Stomach (tissue), 4 donors: ENCODE results near the gene GALNT18.

ENCODE experiments used
- EP300 ChIP-seq: sonication (generic); formaldehyde crosslinking; IDR thresholded peaks from one replicate; pipeline ENCODE4 v1.6.1; 2017; ENCODE audit warnings: antibody characterized with exemption
- POLR2A ChIP-seq, 4 donors: fragments of 450-650 bp; IDR thresholded peaks; one replicate each; pipeline ENCODE4 v1.6.1; 2016; ENCODE audit warnings: antibody characterized with exemption in 4 of 4, control low read depth in 2 of 4, mild to moderate bottlenecking in 1 of 4, moderate library complexity in 1 of 4
- POLR2AphosphoS5 ChIP-seq, 3 donors: sonication (generic); formaldehyde crosslinking; IDR thresholded peaks; one replicate each; pipeline ENCODE4 v1.6.1; 2016; ENCODE audit warnings: antibody characterized with exemption in 3 of 3
- TF ChIP-seq, protein P1 (sequence below), 7 experiments: fragments of 450-650 bp in 4 of 7; fragments of 200-600 bp in 3 of 7; sonication (generic) in 3 of 7; IDR thresholded peaks; one replicate each; pipeline ENCODE4 v1.5.1; 2016 to 2019; ENCODE audit warnings: antibody characterized with exemption in 7 of 7, control low read depth in 2 of 7, mild to moderate bottlenecking in 1 of 7

GRCh38 chr11:11444804-11445131, 177.0 kb downstream of the GALNT18 start:
- TF ChIP-seq, protein P1, sequence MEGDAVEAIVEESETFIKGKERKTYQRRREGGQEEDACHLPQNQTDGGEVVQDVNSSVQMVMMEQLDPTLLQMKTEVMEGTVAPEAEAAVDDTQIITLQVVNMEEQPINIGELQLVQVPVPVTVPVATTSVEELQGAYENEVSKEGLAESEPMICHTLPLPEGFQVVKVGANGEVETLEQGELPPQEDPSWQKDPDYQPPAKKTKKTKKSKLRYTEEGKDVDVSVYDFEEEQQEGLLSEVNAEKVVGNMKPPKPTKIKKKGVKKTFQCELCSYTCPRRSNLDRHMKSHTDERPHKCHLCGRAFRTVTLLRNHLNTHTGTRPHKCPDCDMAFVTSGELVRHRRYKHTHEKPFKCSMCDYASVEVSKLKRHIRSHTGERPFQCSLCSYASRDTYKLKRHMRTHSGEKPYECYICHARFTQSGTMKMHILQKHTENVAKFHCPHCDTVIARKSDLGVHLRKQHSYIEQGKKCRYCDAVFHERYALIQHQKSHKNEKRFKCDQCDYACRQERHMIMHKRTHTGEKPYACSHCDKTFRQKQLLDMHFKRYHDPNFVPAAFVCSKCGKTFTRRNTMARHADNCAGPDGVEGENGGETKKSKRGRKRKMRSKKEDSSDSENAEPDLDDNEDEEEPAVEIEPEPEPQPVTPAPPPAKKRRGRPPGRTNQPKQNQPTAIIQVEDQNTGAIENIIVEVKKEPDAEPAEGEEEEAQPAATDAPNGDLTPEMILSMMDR (IDR thresholded peaks at IDR 0.05) = no peak
- TF ChIP-seq POLR2A (IDR thresholded peaks at IDR 0.05) = no peak
- TF ChIP-seq POLR2AphosphoS5 (IDR thresholded peaks at IDR 0.05) = no peak
- no peak for TF ChIP-seq EP300
